Pancreas (tissue), 10 donors: Measurements from ENCODE around the gene INTS14. TPM values are rescaled to one million over a fixed set of nuclear protein-coding genes. Genes with fewer than 3 reads are reported as not detected.

ENCODE experiments used
- ATAC-seq, 4 donors: fragments of 200-7000 bp; cut with Tn5 transposase; one replicate each; pipeline versions ENCODE4 v1.8.0 to v1.9.1; 2020; ENCODE audit warnings: mild to moderate bottlenecking in 4 of 4, moderate library complexity in 4 of 4
- DNase-seq, 6 donors: peaks; one replicate each; pipeline ENCODE4 v3.0.0-alpha.2; 2020
- FAIRE-seq: peaks from 2 replicates; lab custom pipeline; 2012; peaks lifted over from hg19 to GRCh38; lab: Jason Lieb, UNC
- H3K27ac ChIP-seq, 4 donors: fragments of 200-600 bp; sonication (generic); 1 replicate in 3 of 4; 2 replicates in 1 of 4; pipeline versions ENCODE4 v1.5.0 to v1.8.0; 2020
- H3K27me3 ChIP-seq, 4 donors: fragments of 200-600 bp; one replicate each; pipeline ENCODE4 v1.8.0; 2021
- H3K36me3 ChIP-seq, 3 donors: fragments of 200-600 bp; sonication (generic) in 1 of 3; one replicate each; pipeline versions ENCODE4 v1.5.0 to v1.8.0; 2020 to 2021
- H3K4me1 ChIP-seq, 3 donors: fragments of 200-600 bp; one replicate each; pipeline ENCODE4 v1.8.0; 2021
- H3K4me3 ChIP-seq, 4 donors: fragments of 200-600 bp; sonication (generic) in 2 of 4; one replicate each; pipeline versions ENCODE4 v1.5.0 to v1.8.0; 2020 to 2021
- H3K9me3 ChIP-seq, 4 donors: fragments of 200-600 bp; one replicate each; pipeline ENCODE4 v1.8.0; 2021
- WGBS, 2 donors: extraction: QIAGEN DNeasy Blood & Tissue Kit; methylation state at CpG; one replicate each; pipeline ENCODE4 v1.1.7; 2013; 5-methylcytosine and 5-hydroxymethylcytosine counted together
- intact Hi-C, 3 donors: fragments of 100-400 bp; cut with DNase I; formaldehyde crosslinking; loops; one replicate each; pipeline versions ENCODE4 v1.11.1 to v1.14.2; 2022
- polyA plus RNA-seq, 2 donors: library from polyadenylated mRNA; stranded (reverse); fragments of 200-250 nt; gene quantifications; one replicate each; pipeline ENCODE4 v1.2.3, GENCODE V29; 2013
- total RNA-seq, 6 donors: library from RNA; stranded (reverse); fragmentation: NEBNext Ultra II Directional in 4 of 6; extraction: Animal tissue kit (Norgen Biotek cat#: 25700) in 4 of 6; gene quantifications; one replicate each; pipeline versions ENCODE4 v1.2.1 to v1.2.4, GENCODE V29; 2021 to 2023
- TF ChIP-seq, protein P1 (sequence below), 4 donors: fragments of 200-600 bp; sonication (generic) in 3 of 4; IDR thresholded peaks; one replicate each; pipeline versions ENCODE4 v1.5.0 to v1.8.0; 2021; ENCODE audit warnings: antibody characterized with exemption in 4 of 4
- donor health status: healthy with polysubstance abuse.
- donor health status: DM: no; HTN: no; CAD: no; lungs with moderate emphysema.
- donor health status: DM: no; HTN: no; CAD: no.
- donor health status: control.
- donor health status: control.
- donor health status: Bipolar disorder and iron deficiency.
- donor health status: DM: yes; HTN: yes; CAD: no.
- donor health status: DM: no; HTN: no; CAD: no.
- donor health status: DM: no; HTN: no; CAD: no.
- donor health status: DM: yes; HTN: yes; CAD: no.

INTS14 gene
- total and polyA plus RNA-seq, 8 donors = 11.0 to 25.0 (median 13.5) TPM

GRCh38 chr15:65603559-65603958 lies 7.4 kb downstream of the INTS14 start:
- FAIRE-seq (no peak), DNase-seq (no peak), ATAC-seq (no peak)
- H3K9me3 ChIP-seq = no peaks in the 10 kb centered on the region
- H3K27me3 ChIP-seq = no peaks in the 10 kb centered on the region
- H3K27ac ChIP-seq = no peak overlapping the region
- H3K4me1 ChIP-seq = no peaks in the 10 kb centered on the region
- H3K36me3 ChIP-seq = peaks cover 0 to 19% (median 0%) of the 10 kb centered on the region in 3 donors
- 100% methylated on average over 1 of the region's 1 CpG for WGBS, 2 donors
- intact Hi-C loops = no loop called here
- H3K4me3 ChIP-seq = no peak overlapping the region
- TF ChIP-seq, protein P1, sequence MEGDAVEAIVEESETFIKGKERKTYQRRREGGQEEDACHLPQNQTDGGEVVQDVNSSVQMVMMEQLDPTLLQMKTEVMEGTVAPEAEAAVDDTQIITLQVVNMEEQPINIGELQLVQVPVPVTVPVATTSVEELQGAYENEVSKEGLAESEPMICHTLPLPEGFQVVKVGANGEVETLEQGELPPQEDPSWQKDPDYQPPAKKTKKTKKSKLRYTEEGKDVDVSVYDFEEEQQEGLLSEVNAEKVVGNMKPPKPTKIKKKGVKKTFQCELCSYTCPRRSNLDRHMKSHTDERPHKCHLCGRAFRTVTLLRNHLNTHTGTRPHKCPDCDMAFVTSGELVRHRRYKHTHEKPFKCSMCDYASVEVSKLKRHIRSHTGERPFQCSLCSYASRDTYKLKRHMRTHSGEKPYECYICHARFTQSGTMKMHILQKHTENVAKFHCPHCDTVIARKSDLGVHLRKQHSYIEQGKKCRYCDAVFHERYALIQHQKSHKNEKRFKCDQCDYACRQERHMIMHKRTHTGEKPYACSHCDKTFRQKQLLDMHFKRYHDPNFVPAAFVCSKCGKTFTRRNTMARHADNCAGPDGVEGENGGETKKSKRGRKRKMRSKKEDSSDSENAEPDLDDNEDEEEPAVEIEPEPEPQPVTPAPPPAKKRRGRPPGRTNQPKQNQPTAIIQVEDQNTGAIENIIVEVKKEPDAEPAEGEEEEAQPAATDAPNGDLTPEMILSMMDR (IDR thresholded peaks at IDR 0.05) = no peak

DNA sequence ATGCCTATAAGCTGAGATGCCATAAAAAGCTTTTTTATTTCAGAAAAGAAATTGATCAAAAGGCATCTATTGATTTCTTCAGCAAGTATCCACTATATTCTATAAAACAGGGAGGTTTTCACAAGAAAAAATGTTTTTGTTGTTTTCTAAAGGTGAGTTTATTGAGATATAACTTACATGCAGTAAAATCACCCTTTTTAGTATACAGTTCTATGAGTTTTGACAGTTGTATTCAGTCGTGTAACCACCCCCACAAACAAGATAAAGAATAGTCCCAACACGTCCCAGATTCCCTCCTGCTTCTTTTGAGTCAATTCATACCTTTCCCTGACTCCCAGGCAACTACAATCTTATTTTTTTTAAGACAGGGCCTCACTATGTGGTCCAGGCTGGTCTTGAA lies 7.8 kb downstream of the INTS14 start:
- ATAC-seq (no peak), FAIRE-seq (no peak), DNase-seq (no peak)
- intact Hi-C loops = no loop called here
- Histone ChIP-seq H3K27me3 (no peaks in the 10 kb centered on the region), H3K27ac (no peak overlapping the region), H3K4me1 (no peaks in the 10 kb centered on the region), H3K4me3 (no peak overlapping the region), H3K9me3 (no peaks in the 10 kb centered on the region), H3K36me3 (peaks cover 0 to 24% (median 0%) of the 10 kb centered on the region in 3 donors)
- TF ChIP-seq, protein P1 (IDR thresholded peaks at IDR 0.05) = no peak
- WGBS, 2 donors = 70 to 79% methylated on average over 2 of the region's 2 CpGs

DNA sequence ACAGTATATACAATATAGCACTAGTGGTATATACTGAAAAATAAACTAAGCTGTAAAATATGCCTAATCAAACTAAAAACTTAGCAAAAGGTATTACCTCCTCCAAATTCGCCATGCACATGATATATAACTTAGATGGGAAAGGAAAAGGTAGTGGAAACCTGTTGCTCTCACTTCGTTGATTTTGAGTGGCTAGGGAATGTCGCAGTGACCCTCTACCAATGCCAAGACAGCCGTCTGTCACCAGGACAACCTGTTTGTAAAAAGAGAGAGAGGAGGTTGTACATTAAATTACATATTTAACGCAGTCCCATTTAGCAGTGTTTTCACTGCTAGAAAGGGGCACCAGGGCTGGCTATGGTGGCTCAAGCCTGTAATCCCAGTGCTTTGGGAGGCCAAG lies 11.3 kb downstream of the INTS14 start:
- DNase-seq (no peak), ATAC-seq (no peak), FAIRE-seq (no peak)
- Histone ChIP-seq H3K4me1 (no peaks in the 10 kb centered on the region), H3K4me3 (no peak overlapping the region), H3K36me3 (peaks cover 0 to 40% (median 0%) of the 10 kb centered on the region in 3 donors), H3K9me3 (no peaks in the 10 kb centered on the region), H3K27ac (no peak overlapping the region), H3K27me3 (no peaks in the 10 kb centered on the region)
- intact Hi-C loops = no loop called here
- TF ChIP-seq, protein P1 (IDR thresholded peaks at IDR 0.05) = no peak
- WGBS, 2 donors = 95 to 96% methylated on average over 5 of the region's 5 CpGs

GRCh38 chr15:65598468-65598867 lies 12.5 kb downstream of the INTS14 start:
- Histone ChIP-seq H3K27me3 (no peaks in the 10 kb centered on the region), H3K4me3 (no peak overlapping the region), H3K36me3 (peaks cover 0 to 42% (median under 1%) of the 10 kb centered on the region in 3 donors), H3K9me3 (no peaks in the 10 kb centered on the region), H3K4me1 (no peaks in the 10 kb centered on the region), H3K27ac (no peak overlapping the region)
- ATAC-seq (no peak), FAIRE-seq (no peak), DNase-seq (no peak)
- WGBS, 2 donors = 92 to 95% methylated on average over 2 of the region's 2 CpGs
- intact Hi-C loops = no loop called here
- TF ChIP-seq, protein P1 (IDR thresholded peaks at IDR 0.05) = no peak

- no peaks in the 10 kb centered on the region for H3K27me3 ChIP-seq
- ATAC-seq (no peak), DNase-seq (no peak), FAIRE-seq (no peak)
- no peaks in the 10 kb centered on the region for H3K9me3 ChIP-seq
- TF ChIP-seq, protein P1 (IDR thresholded peaks at IDR 0.05) = no peak
- intact Hi-C loops = no loop called here
- H3K27ac ChIP-seq = no peak overlapping the region
- WGBS, 2 donors = 67 to 81% methylated on average over 3 of the region's 3 CpGs
- no peak overlapping the region for H3K4me3 ChIP-seq
- peaks cover 0 to 57% (median 16%) of the 10 kb centered on the region in 3 donors for H3K36me3 ChIP-seq
- no peaks in the 10 kb centered on the region for H3K4me1 ChIP-seq
These were observed 15.0 kb downstream of the INTS14 start for GRCh38 chr15:65595960-65596359.
